ENCODE measurements around the gene INPP4B.

The INPP4B gene

DNA sequence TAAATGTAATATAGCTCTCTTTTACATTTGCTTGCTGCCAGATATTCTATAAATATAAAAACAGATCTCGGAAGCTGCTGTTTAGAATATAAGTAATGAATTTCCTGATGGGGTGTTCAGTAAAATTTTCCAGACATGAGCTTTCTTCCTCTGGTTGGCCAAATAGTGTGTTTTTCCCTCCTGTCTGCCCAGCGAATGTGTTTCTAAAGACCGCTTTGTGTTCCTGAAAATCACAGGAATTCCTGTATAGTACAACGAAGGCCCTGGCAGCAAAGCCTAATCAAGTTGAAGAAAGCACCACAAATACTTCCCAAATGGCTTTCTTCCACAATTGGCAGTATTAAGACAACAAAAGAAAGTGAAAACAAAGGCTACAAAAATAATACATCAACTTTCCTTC lies 494.1 kb downstream of the INPP4B start:
- no peak for TF ChIP-seq CTCF (IDR thresholded peaks at IDR 0.05)
- Histone ChIP-seq H3K27ac (no peak overlapping the region), H3K9ac (no peak overlapping the region), H3K27me3 (ENCODE audit: control insufficient read depth, insufficient read depth, low read length) (no peaks in the 10 kb centered on the region), H3K4me3 (ENCODE audit: low read depth, low read length) (no peak overlapping the region), H2AFZ (no peak overlapping the region), H3K9me3 (ENCODE audit: control insufficient read depth, low read length) (no peaks in the 10 kb centered on the region), H3K4me1 (no peaks in the 10 kb centered on the region), H3K79me2 (no peaks in the 10 kb centered on the region), H3K4me2 (ENCODE audit: low read length) (no peak overlapping the region), H3K36me3 (ENCODE audit: control insufficient read depth, insufficient read depth, low read length) (no peaks in the 10 kb centered on the region)

DNA sequence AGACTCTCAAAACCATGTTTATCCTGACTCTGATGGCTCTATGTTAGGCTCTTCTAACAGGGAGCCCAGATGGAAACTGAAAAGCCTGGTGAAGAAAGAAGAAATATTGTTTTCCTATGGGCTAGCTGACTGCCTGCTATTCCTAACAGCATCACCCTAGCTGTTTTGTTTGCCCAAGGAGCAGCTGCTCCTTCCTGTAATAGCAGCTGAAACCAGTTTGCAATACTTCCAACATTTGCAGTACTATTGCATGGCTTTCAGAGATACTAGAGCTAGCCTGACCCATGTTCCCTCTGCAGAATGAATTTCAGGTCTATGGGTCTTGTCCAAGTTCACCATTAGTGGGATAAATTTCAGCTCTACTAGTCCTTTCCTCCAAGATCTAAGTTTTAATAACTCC lies 495.2 kb downstream of the INPP4B start:
- H3K27me3 ChIP-seq (ENCODE audit: control insufficient read depth, insufficient read depth, low read length): no peaks in the 10 kb centered on the region
- H3K4me2 ChIP-seq (ENCODE audit: low read length): no peak overlapping the region
- TF ChIP-seq CTCF (IDR thresholded peaks at IDR 0.05): no peak
- no peak overlapping the region for H3K27ac ChIP-seq
- H3K9ac ChIP-seq: no peak overlapping the region
- H3K4me1 ChIP-seq: no peaks in the 10 kb centered on the region
- no peak overlapping the region for H3K4me3 ChIP-seq (ENCODE audit: low read depth, low read length)
- H2AFZ ChIP-seq: no peak overlapping the region
- no peaks in the 10 kb centered on the region for H3K9me3 ChIP-seq (ENCODE audit: control insufficient read depth, low read length)
- H3K79me2 ChIP-seq: no peaks in the 10 kb centered on the region
- H3K36me3 ChIP-seq (ENCODE audit: control insufficient read depth, insufficient read depth, low read length): no peaks in the 10 kb centered on the region

- no peaks in the 10 kb centered on the region for H3K27me3 ChIP-seq (ENCODE audit: control insufficient read depth, insufficient read depth, low read length)
- no peak overlapping the region for H3K9ac ChIP-seq
- no peak overlapping the region for H3K27ac ChIP-seq
- no peaks in the 10 kb centered on the region for H3K79me2 ChIP-seq
- H3K36me3 ChIP-seq (ENCODE audit: control insufficient read depth, insufficient read depth, low read length): no peaks in the 10 kb centered on the region
- no peaks in the 10 kb centered on the region for H3K4me1 ChIP-seq
- no peaks in the 10 kb centered on the region for H3K9me3 ChIP-seq (ENCODE audit: control insufficient read depth, low read length)
- TF ChIP-seq CTCF (IDR thresholded peaks at IDR 0.05): no peak
- H3K4me3 ChIP-seq (ENCODE audit: low read depth, low read length): no peak overlapping the region
- H3K4me2 ChIP-seq (ENCODE audit: low read length): no peak overlapping the region
- H2AFZ ChIP-seq: no peak overlapping the region
Measured at GRCh38 chr4:142348613-142349021, 497.5 kb downstream of the INPP4B start.

GRCh38 chr4:142347241-142347640 lies 498.9 kb downstream of the INPP4B start:
- TF ChIP-seq CTCF (IDR thresholded peaks at IDR 0.05): no peak
- Histone ChIP-seq H3K4me1 (no peaks in the 10 kb centered on the region), H3K4me2 (ENCODE audit: low read length) (no peak overlapping the region), H3K9me3 (ENCODE audit: control insufficient read depth, low read length) (no peaks in the 10 kb centered on the region), H3K4me3 (ENCODE audit: low read depth, low read length) (no peak overlapping the region), H2AFZ (no peak overlapping the region), H3K27ac (no peak overlapping the region), H3K27me3 (ENCODE audit: control insufficient read depth, insufficient read depth, low read length) (no peaks in the 10 kb centered on the region), H3K9ac (no peak overlapping the region), H3K36me3 (ENCODE audit: control insufficient read depth, insufficient read depth, low read length) (no peaks in the 10 kb centered on the region), H3K79me2 (no peaks in the 10 kb centered on the region)

- Histone ChIP-seq H3K4me3 (ENCODE audit: low read depth, low read length) (no peak overlapping the region), H3K9me3 (ENCODE audit: control insufficient read depth, low read length) (no peaks in the 10 kb centered on the region), H3K4me1 (no peaks in the 10 kb centered on the region), H3K79me2 (no peaks in the 10 kb centered on the region), H3K4me2 (ENCODE audit: low read length) (no peak overlapping the region), H3K27me3 (ENCODE audit: control insufficient read depth, insufficient read depth, low read length) (no peaks in the 10 kb centered on the region), H3K27ac (no peak overlapping the region), H3K9ac (no peak overlapping the region), H2AFZ (no peak overlapping the region), H3K36me3 (ENCODE audit: control insufficient read depth, insufficient read depth, low read length) (no peaks in the 10 kb centered on the region)
- TF ChIP-seq CTCF (IDR thresholded peaks at IDR 0.05): no peak
Measured at GRCh38 chr4:142345924-142346323, 500.2 kb downstream of the INPP4B start.

All from parathyroid adenoma (tissue), 2 donors.